RPMI8226 (cell line): ENCODE measurements around the gene ADD2.
"Not testable (repeated sequence)": the region's sequence is repeated elsewhere in the genome, so short reads cannot be mapped to it uniquely, and the experiment has no call there.

Experiments
- DNase-seq: peaks from one replicate; pipeline ENCODE4 v3.0.0-alpha.2; 2015

The ADD2 gene

GRCh38 chr2:70632388-70632787, 135.6 kb downstream of the ADD2 start:
- no peak for DNase-seq

GRCh38 chr2:70630761-70631160, 137.2 kb downstream of the ADD2 start:
- no peak for DNase-seq

- peak; percentile 91 for DNase-seq
Measured at GRCh38 chr2:70627211-70627898, 140.6 kb downstream of the ADD2 start.

GRCh38 chr2:70626254-70626990, 141.6 kb downstream of the ADD2 start:
- no peak for DNase-seq

- DNase-seq = not testable (repeated sequence)
Measured at GRCh38 chr2:70621536-70621935, 146.5 kb downstream of the ADD2 start.

- no peak for DNase-seq
Measured at GRCh38 chr2:70620020-70620419, 148.0 kb downstream of the ADD2 start.

GRCh38 chr2:70619167-70619566, 148.8 kb downstream of the ADD2 start:
- DNase-seq = peak; percentile 53

GRCh38 chr2:70616168-70616694, 151.8 kb downstream of the ADD2 start:
- peak; percentile 95 for DNase-seq

GRCh38 chr2:70615222-70615621, 152.8 kb downstream of the ADD2 start:
- DNase-seq = peak; percentile 45

GRCh38 chr2:70613521-70613920, 154.5 kb downstream of the ADD2 start:
- no peak for DNase-seq

- DNase-seq = no peak
Measured at GRCh38 chr2:70612574-70612973, 155.4 kb downstream of the ADD2 start.

- DNase-seq = no peak
Measured at GRCh38 chr2:70608373-70608772, 159.6 kb downstream of the ADD2 start.

- peak; percentile 23 for DNase-seq
Measured at GRCh38 chr2:70607121-70607561, 160.9 kb downstream of the ADD2 start.
